MM.1S (cell line): Measurements from ENCODE around the gene GTF3C5.

Experiments used
- CTCF ChIP-seq: fragments of 300-600 bp; sonication (generic); IDR thresholded peaks from 2 replicates; pipeline ENCODE4 v1.5.1; 2016; ENCODE audit warnings: antibody characterized with exemption, low read length, mixed read lengths
- EZH2phosphoT487 ChIP-seq: fragments of 300-600 bp; sonication (generic); IDR thresholded peaks from 2 replicates; pipeline ENCODE4 v1.6.1; 2018; ENCODE audit warnings: antibody characterized with exemption, low read length

DNA sequence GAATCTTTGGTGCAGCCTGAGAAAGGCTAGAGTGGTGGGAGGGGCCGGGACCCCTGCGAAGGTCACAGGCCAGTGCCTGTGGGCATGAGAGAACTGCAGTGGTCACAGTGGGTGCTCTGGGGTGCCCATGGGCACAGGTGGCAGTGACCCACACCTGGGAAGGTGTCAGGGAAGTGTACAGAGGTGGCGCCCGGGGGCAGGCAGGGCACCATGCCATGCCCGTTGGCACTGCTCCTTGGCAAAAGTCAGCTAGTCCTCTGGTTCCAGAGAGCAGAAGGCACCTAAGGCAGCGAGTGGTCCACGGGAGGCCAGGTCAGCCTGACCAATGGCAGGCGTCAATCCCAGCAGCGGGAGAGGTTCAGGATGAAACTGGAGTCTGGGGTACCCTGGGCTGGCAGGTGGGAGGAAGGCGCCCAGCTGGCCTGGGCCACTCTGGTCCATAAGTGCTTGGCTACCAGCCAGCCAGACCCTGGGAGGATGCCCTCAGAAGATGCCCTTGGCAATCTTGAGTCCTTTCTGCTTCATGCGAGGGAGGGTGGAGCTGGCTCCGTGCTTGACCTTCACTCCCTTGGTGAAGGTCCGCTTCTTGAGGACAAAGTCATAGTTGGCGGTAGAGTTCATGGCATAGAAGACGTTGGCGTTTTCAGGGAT, 67.4 kb downstream of the GTF3C5 start:
- TF ChIP-seq CTCF = no peak
- no peak for TF ChIP-seq EZH2phosphoT487
